Stimulated activated CD4-positive, alpha-beta T cell treated with anti-CD3 and anti-CD28 coated beads, Interleukin-15, amount 100 ng/mL, for 48 hours (primary cell): Measurements from ENCODE around the gene TUT1.
"Not testable (repeated sequence)": the region's sequence is repeated elsewhere in the genome, so short reads cannot be mapped to it uniquely, and the experiment has no call there.

Source experiments
- DNase-seq, 2 donors: peaks; one replicate each; pipeline ENCODE4 v3.0.0-alpha.2; 2020; ENCODE audit warnings: low read depth in 2 of 2

Gene TUT1

GRCh38 chr11:62605467-62605866 lies 14.1 kb upstream of the TUT1 start:
- no peak for DNase-seq

GRCh38 chr11:62604460-62605120 lies 13.3 kb upstream of the TUT1 start:
- no peak for DNase-seq

DNA sequence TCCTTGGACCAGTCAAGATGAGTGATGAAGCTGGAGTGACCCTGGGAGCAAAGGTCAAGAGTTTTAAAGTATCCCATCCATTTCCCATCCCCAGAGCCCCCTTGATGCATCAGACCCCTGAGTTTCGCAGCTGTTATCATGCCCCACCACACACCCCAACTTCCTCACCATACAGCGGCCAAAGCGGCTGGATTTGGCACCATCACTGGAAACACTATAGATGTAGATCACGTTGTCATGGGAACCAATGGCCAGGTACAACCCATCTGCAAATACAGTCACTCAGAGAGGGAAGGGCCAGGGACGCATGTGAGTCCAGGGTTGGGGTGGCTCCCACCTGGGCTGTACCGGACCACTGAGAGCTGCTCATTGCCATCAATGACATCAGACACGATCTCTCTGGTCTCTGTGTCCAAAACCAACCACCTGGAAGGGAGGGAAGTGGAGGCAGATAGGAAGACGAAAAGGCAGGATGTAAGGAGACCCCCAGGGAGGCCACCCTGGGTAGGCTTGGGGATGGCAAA lies 12.5 kb upstream of the TUT1 start:
- no peak for DNase-seq

- DNase-seq, result no peak
Measured at GRCh38 chr11:62603072-62603408, 11.7 kb upstream of the TUT1 start.

DNA sequence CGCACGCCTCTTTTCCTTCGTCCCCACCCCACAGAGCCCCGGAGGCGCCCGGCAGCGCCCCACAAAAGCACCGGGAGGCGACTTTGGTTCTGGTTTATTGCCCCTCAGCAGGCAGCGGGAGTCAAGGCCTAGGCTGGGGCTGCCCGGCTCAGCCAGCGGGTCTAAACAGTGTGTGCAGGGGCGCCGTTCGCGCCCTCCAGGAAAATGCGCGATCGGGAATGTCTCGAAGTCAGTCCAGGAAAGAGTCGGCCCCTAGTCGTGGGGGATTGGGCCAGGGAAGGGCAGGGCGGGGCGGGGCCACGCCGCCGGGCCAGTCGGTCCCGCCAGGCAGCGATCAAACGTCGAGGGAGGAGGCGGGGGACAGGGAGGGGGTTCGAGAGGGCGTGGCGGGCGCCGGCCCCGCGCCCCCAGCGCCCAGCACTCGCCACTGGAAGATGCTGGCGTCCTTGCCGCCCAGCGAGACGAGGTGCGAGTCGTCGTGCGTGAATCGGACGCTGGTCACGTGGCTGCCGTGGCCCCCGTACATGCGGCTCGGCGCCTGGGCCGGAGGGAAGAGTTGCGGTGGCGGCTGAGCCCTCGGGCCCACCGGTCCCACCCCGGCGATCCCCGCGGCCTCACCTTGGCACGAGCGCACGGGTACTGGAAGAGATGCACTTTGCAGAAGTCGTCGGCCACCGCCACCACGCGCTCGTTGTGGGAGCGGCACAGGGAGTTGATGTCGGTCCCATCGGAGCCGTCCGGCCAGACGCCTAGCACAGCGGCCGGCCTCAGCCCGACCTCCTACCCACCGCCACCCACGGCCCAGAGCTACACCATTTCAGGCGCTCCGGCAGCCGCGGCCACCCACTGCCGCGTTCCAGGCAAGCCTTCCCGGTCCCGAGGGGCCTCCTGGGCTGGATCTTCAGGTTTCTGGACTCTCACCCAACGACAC lies 11.1 kb upstream of the TUT1 start:
- DNase-seq, result no peak

DNA sequence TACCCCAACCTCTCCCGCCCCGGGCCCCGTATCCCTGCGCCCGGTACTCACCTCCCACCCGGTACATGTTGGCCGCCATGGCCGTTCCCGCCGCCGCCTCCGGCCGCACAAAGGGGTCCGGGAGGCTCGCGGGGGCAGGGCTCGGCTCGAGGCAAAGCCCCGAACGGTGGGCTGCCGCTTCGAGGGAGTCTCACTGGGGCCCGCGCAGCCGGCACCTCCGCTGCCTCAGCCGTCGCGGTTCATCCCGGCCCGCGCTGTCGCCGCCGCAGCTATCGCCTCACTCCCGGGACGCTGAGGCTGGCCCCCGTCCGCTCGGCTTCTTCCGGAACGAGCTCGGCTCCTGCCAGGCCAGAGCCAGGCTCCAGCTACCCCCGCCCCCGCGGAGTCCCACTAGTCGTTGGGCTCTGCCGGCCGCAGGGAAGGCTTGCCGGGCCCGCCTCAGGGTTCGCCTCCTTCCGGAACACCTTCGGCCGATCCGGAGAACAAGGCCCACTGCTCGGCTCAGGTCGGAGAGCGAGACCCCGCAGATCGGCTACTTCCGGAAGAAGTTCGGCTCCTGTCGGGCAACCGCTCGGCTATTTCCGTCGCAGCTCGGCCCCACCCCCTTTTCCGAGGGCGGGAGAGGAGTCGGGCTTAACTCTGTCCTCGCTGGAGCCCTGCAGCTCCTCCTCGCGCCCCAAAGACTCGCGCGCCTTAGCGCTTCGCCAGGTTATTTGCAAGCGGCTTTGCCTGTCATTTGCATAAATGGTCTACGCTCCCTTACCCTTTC lies 10.2 kb upstream of the TUT1 start, which contains the start of gene MTA2:
MTA2 (minus strand) TSS at position 494 of the 769 bp plus-strand sequence; CDS start at position 79, 415 bp downstream.
- peak; percentile 99 to 100 for DNase-seq

DNA sequence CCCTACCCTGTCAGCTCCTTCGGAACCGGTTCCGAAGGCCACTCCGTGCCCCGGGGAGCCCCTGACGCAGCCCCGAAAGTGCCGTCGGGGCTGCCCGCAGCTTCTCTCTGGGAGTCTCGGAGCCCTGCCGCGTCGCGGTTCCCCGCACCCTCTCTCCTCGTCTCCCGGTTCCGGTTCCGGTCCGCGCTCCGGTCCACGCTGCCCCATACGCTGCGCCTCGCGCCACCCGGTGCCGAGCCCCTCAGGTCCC lies 9.7 kb upstream of the TUT1 start:
- DNase-seq, result no peak

GRCh38 chr11:62600367-62601121 lies 9.2 kb upstream of the TUT1 start:
- DNase-seq, result no peak

- no peak for DNase-seq
Measured at GRCh38 chr11:62599901-62600300, 8.6 kb upstream of the TUT1 start.

- DNase-seq, result peak; percentile 96 to 97
Measured at GRCh38 chr11:62599069-62599696, 7.9 kb upstream of the TUT1 start.

DNA sequence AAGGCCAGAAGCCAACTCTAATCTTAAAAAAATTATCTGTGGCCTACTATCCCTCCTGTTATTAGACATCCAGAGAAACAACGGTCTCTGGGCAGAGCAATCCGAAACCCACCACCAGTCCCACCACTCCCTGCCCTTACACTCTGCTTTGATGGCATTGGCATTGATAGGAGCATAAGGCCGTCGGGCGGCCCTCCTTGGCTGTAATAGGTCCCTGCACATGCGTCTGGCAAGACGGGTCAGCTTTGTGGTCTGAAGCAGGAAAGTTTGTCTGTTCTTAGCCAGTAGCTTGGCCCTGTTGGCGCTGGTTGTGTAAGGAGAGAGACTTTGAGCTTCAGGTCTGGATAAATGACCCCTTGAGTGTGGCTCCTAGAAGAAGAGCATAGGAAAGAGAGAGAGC lies 3.8 kb upstream of the TUT1 start:
- no peak for DNase-seq

- DNase-seq, result peak; percentile 62 to 74
Measured at GRCh38 chr11:62593434-62594044, 2.2 kb upstream of the TUT1 start.

- no peak for DNase-seq
Measured at GRCh38 chr11:62592989-62593421, 1.7 kb upstream of the TUT1 start.

DNA sequence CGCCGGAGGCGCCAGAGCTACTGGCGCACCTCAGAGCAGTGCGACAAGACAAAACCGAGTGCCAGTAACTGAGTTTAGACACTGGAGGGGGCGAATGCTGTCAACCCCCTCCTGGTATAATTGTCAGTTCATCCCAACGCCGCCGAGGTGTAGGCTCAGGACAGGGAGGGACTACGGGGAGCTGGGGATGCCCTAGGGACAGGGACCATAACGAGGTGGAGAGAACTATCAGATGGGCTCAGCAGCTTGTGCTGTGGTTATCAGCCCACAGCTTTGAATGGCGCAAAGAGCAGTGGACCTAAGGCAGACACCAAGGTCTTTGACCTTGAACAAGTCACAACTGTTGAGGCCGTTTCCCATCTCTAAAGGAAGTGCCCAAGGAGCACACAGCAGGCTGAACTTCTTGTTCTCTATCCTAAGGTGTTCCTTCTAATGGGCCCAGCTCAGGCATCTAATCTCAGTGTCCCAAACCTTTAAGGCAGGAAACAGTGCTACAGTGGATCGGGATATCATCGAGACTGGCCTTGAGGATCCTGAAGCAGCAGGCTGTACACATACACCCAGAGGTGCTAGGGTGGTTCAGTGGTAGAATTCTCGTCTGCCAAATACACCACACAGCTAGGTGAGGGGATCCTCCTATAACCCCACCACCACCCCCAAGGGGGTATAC lies 958 bp upstream of the TUT1 start:
- DNase-seq, result no peak

GRCh38 chr11:62588966-62589637 lies 2.2 kb downstream of the TUT1 start:
- no peak for DNase-seq

DNA sequence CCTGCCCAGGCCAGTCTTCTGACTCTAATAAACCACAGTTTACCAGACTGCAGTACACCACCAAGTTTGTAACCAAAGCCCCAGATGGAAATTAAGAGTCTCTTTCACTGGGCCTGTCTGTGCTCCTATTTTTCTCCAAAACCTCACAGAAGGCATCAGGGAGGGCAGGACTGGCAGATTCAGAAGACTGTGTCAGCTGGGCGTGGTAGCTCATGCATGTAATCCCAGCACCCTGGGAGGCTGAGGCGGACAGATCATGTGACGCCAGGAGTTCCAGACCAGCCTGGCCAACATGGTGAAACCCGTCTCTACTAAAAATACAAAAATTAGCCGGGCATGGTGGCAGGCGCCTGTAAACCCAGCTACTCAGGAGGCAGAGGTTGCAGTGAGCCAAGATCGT lies 6.0 kb downstream of the TUT1 start:
- not testable (repeated sequence) for DNase-seq

DNA sequence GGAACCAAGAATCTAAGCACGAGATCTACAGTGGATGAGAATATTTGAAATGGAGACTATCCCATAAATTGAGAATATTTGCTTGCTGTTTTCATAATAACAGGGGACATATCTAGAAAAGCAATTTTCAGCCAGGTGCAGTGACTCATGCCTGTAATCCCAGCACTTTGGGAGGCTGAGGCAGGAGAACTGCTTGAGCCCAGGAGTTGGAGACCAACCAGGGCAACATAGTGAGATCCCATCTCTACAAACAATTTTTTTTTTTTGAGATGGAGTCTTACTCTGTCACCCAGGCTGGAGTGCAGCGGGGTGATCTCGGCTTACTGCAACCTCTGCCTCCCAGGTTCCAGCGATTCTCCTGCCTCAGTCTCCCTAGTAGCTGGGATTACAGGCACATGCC lies 9.6 kb downstream of the TUT1 start:
- DNase-seq, result not testable (repeated sequence)

- no peak for DNase-seq
Measured at GRCh38 chr11:62580959-62581715, 10.2 kb downstream of the TUT1 start.

DNA sequence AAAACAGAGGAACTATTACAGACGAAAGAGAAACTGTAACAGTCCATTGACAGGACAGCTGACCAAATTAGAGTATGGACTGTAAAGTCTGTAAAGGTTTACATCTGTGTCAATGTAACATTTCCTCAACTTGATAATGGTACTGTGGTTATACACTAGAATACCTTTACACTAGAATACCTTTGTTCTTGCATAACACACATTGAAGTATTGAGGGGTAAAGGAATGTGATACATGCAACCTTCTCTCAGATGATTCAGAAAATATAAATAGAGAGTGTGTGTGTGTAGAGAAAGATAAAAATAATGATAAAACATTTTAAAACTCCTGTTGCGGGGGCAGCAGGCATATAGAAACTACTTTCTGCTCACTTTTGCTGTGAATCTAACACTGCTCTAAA lies 12.1 kb downstream of the TUT1 start:
- no peak for DNase-seq
